B cell (primary cell): ENCODE data around the gene POLR2J. TPM values are rescaled to one million over a fixed set of nuclear protein-coding genes. Genes with fewer than 3 reads are reported as not detected.
"Not testable (repeated sequence)": the region's sequence is repeated elsewhere in the genome, so short reads cannot be mapped to it uniquely, and the experiment has no call there.

ENCODE experiments used
- ATAC-seq: fragments of 200-7000 bp; cut with Tn5 transposase; one replicate; pipeline ENCODE4 v1.10.0; 2021; ENCODE audit warnings: low read depth, mild to moderate bottlenecking, moderate number of reproducible peaks, moderate library complexity
- CTCF ChIA-PET: fragments of 350-600 bp; sonication (Branson Sonifier 250); formaldehyde crosslinking; loops from one replicate; lab custom pipeline; 2021; ENCODE audit warnings: antibody characterized with exemption, inconsistent platforms; lab: Charles Lee
- POLR2A ChIA-PET: fragments of 350-600 bp; sonication (Branson Sonifier 250); formaldehyde crosslinking; loops from one replicate; lab custom pipeline; 2021; ENCODE audit warnings: antibody characterized with exemption; lab: Charles Lee
- DNase-seq: peaks from one replicate; pipeline ENCODE4 v3.0.0; 2013
- H2AFZ ChIP-seq: 2 replicates; pipeline ENCODE4 v1.6.1; 2012; ENCODE audit warnings: mild to moderate bottlenecking, low read depth, low read length; ENCODE audit not compliant: insufficient read depth, poor library complexity, severe bottlenecking
- H3K27ac ChIP-seq, 2 donors: 1 replicate in 1 of 2; 2 replicates in 1 of 2; pipeline ENCODE4 v1.5.1; 2012 to 2013; ENCODE audit warnings: low read length in 2 of 2, mild to moderate bottlenecking in 2 of 2, moderate library complexity in 1 of 2
- H3K27me3 ChIP-seq, 4 experiments: fragments of 200-600 bp in 1 of 4; sonication (generic) in 1 of 4; replicated peaks in 1 of 4; 1 replicate in 2 of 4; 2 replicates in 2 of 4; pipeline versions ENCODE4 v1.6.1 to v1.7.0; 2013 to 2016; ENCODE audit warnings: low read length in 3 of 4, mild to moderate bottlenecking in 2 of 4, mixed read lengths in 1 of 4, moderate library complexity in 1 of 4; ENCODE audit not compliant: insufficient read depth in 4 of 4, control insufficient read depth in 3 of 4; ENCODE audit errors: control extremely low read depth in 1 of 4
- H3K36me3 ChIP-seq, 2 experiments: replicated peaks in 1 of 2; 1 replicate in 1 of 2; 2 replicates in 1 of 2; pipeline versions ENCODE4 v1.6.1 to v1.7.1; 2013; ENCODE audit warnings: low read length in 1 of 2; ENCODE audit not compliant: insufficient read depth in 2 of 2, control insufficient read depth in 1 of 2; ENCODE audit errors: control extremely low read depth in 1 of 2, extremely low read depth in 1 of 2
- H3K4me1 ChIP-seq, 2 donors: fragments of 200-600 bp in 1 of 2; sonication (generic) in 1 of 2; 1 replicate in 1 of 2; 2 replicates in 1 of 2; pipeline versions ENCODE4 v1.5.1 to v1.6.1; 2013 to 2017; ENCODE audit warnings: low read length in 2 of 2; ENCODE audit not compliant: control insufficient read depth in 2 of 2, insufficient read depth in 2 of 2
- H3K4me2 ChIP-seq: replicated peaks from 2 replicates; pipeline ENCODE3; 2012; ENCODE audit warnings: mild to moderate bottlenecking, low read depth, low read length; ENCODE audit not compliant: poor library complexity, severe bottlenecking
- H3K4me3 ChIP-seq, 5 experiments: fragments of 200-600 bp in 1 of 5; sonication (generic) in 1 of 5; 1 replicate in 3 of 5; 2 replicates in 2 of 5; pipeline versions ENCODE4 v1.5.1 to v1.7.0; 2011 to 2016; ENCODE audit warnings: low read length in 4 of 5, mild to moderate bottlenecking in 4 of 5, low read depth in 2 of 5, control low read depth in 1 of 5, moderate library complexity in 1 of 5; ENCODE audit not compliant: insufficient read depth in 1 of 5; ENCODE audit errors: control extremely low read depth in 1 of 5, extremely low read depth in 1 of 5
- H3K79me2 ChIP-seq: fragments of 200-600 bp; sonication (generic); one replicate; pipeline ENCODE4 v1.6.0; 2016; ENCODE audit warnings: low read length; ENCODE audit not compliant: control insufficient read depth, insufficient read depth
- H3K9ac ChIP-seq: fragments of 200-600 bp; sonication (generic); 2 replicates; pipeline ENCODE4 v1.6.1; 2017; ENCODE audit warnings: mild to moderate bottlenecking, low read length, moderate library complexity
- H3K9me3 ChIP-seq, 3 donors: one replicate each; pipeline versions ENCODE4 v1.6.1 to v1.7.1; 2013; ENCODE audit warnings: low read length in 2 of 3; ENCODE audit not compliant: control insufficient read depth in 2 of 3, insufficient read depth in 1 of 3; ENCODE audit errors: control extremely low read depth in 1 of 3
- H4K20me1 ChIP-seq: 2 replicates; pipeline ENCODE4 v1.6.0; 2012; ENCODE audit warnings: mild to moderate bottlenecking, low read length; ENCODE audit not compliant: insufficient read depth, control insufficient read depth, poor library complexity, severe bottlenecking
- H3K27ac Mint-ChIP-seq: one replicate; pipeline ENCODE4 v1.8.0; 2021; ENCODE audit warnings: mixed read lengths
- H3K27me3 Mint-ChIP-seq: one replicate; pipeline ENCODE4 v1.8.0; 2021; ENCODE audit warnings: mixed read lengths
- H3K4me1 Mint-ChIP-seq: one replicate; pipeline ENCODE4 v1.8.0; 2021; ENCODE audit warnings: mixed read lengths
- H3K4me3 Mint-ChIP-seq: one replicate; pipeline ENCODE4 v1.8.0; 2021; ENCODE audit warnings: mixed read lengths
- H3K9me3 Mint-ChIP-seq: one replicate; pipeline ENCODE4 v1.8.0; 2022; ENCODE audit warnings: mixed read lengths; ENCODE audit not compliant: insufficient read depth
- WGBS: methylation state at CpG from one replicate; pipeline ENCODE4 v1.1.5; 2013; ENCODE audit warnings: missing lambda C conversion rate; ENCODE audit not compliant: insufficient coverage; 5-methylcytosine and 5-hydroxymethylcytosine counted together
- intact Hi-C: fragments of 100-400 bp; cut with micrococcal nuclease; formaldehyde crosslinking; loops from one replicate; pipeline ENCODE4 v1.10.0; 2022
- polyA minus RNA-seq: library from RNA; depleted of rRNA, polyadenylated mRNA; stranded (reverse); fragments of >200 nt; gene quantifications from 2 replicates; pipeline ENCODE4 v1.2.3, GENCODE V29; 2012
- polyA plus RNA-seq: library from polyadenylated mRNA; depleted of rRNA; stranded (reverse); fragments of >200 nt; gene quantifications from 2 replicates; pipeline ENCODE4 v1.2.3, GENCODE V29; 2012
- total RNA-seq, 2 donors: library from RNA; stranded (reverse); fragments of 120-200 nt in 1 of 2; gene quantifications; 1 replicate in 1 of 2; 2 replicates in 1 of 2; pipeline versions ENCODE4 v1.2.3 to v1.2.4, GENCODE V29; 2013 to 2022

POLR2J gene
- 28.1 and 34.0 TPM in 2 replicates for total RNA-seq
- total RNA-seq (2013): 33.4 TPM
- 28.4 and 83.0 TPM in 2 replicates for polyA plus RNA-seq
- 34.6 and 37.9 TPM in 2 replicates for polyA minus RNA-seq

DNA sequence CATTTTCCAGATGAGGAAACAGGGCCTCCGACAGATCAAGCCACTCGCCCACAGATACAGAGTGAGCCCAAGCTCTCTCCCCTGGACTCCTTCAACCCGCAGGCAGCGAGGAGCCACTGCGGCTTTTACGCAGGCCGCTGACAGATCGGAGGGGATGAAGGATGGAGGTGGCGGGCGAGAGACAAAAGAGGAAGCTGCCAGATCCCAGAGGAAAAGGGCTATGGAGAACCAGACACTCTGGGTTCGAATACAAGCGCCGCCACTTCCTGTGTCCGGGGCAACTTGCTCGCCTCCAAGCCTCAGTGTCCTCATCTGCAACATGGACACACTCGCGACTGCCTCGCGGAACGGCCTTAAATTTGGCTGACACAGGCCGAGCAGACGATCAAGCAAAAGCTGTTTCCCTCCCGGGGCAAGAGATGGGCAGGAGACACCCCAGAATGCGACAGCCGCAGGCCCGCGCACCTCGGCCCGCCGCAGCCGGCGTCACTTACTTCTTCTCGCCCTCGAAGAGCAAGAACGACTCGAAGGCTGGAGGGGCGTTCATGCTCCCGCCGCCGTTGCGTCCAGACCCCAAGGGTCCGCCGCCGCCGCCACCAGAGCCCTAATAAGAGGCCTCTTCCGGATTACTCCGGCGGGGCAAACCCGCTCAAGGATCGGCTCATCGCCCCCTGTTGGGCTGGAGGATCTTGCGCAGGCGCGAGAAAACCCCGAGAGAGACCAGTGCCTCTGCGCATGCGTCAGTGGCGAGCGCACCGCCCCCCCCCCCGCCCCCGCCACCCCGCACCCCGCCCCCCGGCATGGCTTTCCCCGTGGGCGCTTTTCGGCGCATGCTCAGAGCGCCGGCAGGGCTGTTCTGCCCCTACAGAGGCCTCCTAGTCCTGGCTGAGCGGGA lies at the start of gene POLR2J:
Gene POLR2J, minus strand, starts transcription at position 609 of the 895 bp plus-strand sequence. Its CDS starts 62 bp downstream, at position 547.
- H3K9me3 Mint-ChIP-seq, intact Hi-C loops, H3K27me3 Mint-ChIP-seq, CTCF ChIA-PET, H3K9ac ChIP-seq, H4K20me1 ChIP-seq, H3K4me1 Mint-ChIP-seq, H2AFZ ChIP-seq, H3K36me3 ChIP-seq, H3K27me3 ChIP-seq, H3K79me2 ChIP-seq, H3K27ac ChIP-seq, H3K9me3 ChIP-seq, H3K4me2 ChIP-seq, H3K4me1 ChIP-seq: not testable (repeated sequence)
- H3K4me3 Mint-ChIP-seq: peak within 1 kb of the TSS; percentile 89
- peak within 1 kb of the TSS; percentile 80 for H3K27ac Mint-ChIP-seq
- H3K4me3 ChIP-seq: peak within 1 kb of the TSS in 3 of 5 experiments; percentile 38 to 44 (median 40)
- ATAC-seq: peak; percentile 93
- DNase-seq: peak; percentile 86
- 0% methylated on average over 23 of the region's 72 CpGs for WGBS
- POLR2A ChIA-PET: interaction anchor here (0.7 kb wide), 1 partner anchor 69 kb away, joined by 3 read pairs; no protein-coding TSS in a partner anchor

DNA sequence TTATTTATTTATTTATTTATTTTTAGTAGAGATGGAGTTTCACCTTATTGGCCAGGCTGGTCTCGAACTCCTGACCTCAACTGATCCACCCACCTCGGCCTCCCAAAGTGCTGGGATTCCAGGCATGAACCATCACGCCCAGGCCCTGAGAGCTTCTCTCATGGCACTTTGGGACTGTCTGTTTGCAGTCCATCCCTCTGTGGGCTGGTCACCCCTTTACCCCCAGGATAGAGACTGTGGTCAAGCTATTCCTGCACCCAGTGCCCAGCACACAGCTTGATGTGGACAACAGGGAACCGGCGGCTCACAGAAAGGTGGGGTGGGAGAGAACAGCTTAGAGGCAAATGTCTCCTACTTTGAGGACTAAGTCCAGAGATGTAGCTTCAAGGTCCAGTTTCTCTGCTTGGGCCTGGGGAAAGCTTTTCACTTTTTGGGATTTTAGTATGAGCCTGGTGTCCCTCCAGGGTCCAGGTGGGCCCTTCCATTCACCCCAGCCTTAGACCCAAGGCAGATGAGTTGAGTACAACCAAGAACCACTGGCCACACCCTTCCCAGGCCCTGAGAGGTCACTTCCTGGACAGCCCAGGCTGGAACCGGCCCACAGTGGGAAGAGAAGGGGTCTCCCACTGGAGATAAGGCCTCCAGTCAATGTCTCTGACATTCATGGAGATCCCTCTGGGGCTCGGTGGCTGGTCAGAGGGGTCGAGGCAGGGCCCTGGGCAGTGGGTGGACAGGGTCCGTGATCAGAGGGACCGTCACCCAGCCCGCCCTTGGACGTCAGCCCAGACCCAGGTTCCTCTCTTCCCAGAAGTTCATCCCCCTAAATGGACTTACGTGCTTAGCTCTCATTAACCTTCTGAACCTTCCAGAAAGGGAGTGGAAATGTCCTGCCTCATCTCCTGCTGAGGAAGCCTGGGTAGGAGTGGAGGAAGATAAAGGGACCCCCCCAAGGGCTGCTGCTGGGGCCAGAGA lies 49.4 kb upstream of the POLR2J start:
- WGBS: no CpG with 5 or more reads among the region's 13 CpGs
- H3K4me3 Mint-ChIP-seq, H3K4me3 ChIP-seq, DNase-seq, intact Hi-C loops, H3K27ac Mint-ChIP-seq, H3K4me1 ChIP-seq, H2AFZ ChIP-seq, H3K79me2 ChIP-seq, H3K9me3 Mint-ChIP-seq, ATAC-seq, H3K9me3 ChIP-seq, CTCF ChIA-PET, H3K27me3 Mint-ChIP-seq, POLR2A ChIA-PET, H3K9ac ChIP-seq, H4K20me1 ChIP-seq, H3K4me2 ChIP-seq, H3K27ac ChIP-seq, H3K27me3 ChIP-seq, H3K36me3 ChIP-seq, H3K4me1 Mint-ChIP-seq: not testable (repeated sequence)

DNA sequence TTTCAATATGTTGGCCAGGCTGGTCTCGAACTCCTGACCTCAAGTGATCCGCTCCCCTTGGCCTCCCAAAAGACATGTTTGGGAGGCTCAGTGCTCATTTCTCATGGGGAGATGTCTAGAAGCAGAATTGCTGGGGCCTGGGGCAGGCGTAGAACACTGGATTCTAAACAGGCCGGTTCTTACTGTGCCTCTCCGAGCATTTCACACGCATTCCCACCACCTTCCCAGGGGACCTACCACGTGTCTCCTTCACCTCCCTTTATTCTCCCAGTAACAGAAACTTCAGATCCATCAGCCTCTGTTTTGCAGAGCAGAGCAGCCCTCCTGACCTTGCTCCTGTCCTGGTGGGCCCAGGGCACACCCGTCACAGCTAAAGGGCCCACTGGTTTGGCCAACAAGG lies 48.5 kb upstream of the POLR2J start:
- H3K27ac Mint-ChIP-seq, H3K27ac ChIP-seq, H3K9me3 Mint-ChIP-seq, H3K36me3 ChIP-seq, CTCF ChIA-PET, H2AFZ ChIP-seq, H3K79me2 ChIP-seq, intact Hi-C loops, H3K4me1 ChIP-seq, H4K20me1 ChIP-seq, H3K4me2 ChIP-seq, H3K27me3 ChIP-seq, POLR2A ChIA-PET, H3K9me3 ChIP-seq, ATAC-seq, H3K27me3 Mint-ChIP-seq, DNase-seq, H3K4me3 ChIP-seq, H3K4me1 Mint-ChIP-seq, H3K9ac ChIP-seq, H3K4me3 Mint-ChIP-seq: not testable (repeated sequence)
- no CpG with 5 or more reads among the region's 8 CpGs for WGBS
